ENCODE results near the gene CATSPERZ. TPM values are rescaled to one million over a fixed set of nuclear protein-coding genes. Genes with fewer than 3 reads are reported as not detected.

Gene CATSPERZ, protein sequence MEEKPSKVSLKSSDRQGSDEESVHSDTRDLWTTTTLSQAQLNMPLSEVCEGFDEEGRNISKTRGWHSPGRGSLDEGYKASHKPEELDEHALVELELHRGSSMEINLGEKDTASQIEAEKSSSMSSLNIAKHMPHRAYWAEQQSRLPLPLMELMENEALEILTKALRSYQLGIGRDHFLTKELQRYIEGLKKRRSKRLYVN
- total RNA-seq = 0.32 TPM in 1 of 2 replicates, not detected in the other

DNA sequence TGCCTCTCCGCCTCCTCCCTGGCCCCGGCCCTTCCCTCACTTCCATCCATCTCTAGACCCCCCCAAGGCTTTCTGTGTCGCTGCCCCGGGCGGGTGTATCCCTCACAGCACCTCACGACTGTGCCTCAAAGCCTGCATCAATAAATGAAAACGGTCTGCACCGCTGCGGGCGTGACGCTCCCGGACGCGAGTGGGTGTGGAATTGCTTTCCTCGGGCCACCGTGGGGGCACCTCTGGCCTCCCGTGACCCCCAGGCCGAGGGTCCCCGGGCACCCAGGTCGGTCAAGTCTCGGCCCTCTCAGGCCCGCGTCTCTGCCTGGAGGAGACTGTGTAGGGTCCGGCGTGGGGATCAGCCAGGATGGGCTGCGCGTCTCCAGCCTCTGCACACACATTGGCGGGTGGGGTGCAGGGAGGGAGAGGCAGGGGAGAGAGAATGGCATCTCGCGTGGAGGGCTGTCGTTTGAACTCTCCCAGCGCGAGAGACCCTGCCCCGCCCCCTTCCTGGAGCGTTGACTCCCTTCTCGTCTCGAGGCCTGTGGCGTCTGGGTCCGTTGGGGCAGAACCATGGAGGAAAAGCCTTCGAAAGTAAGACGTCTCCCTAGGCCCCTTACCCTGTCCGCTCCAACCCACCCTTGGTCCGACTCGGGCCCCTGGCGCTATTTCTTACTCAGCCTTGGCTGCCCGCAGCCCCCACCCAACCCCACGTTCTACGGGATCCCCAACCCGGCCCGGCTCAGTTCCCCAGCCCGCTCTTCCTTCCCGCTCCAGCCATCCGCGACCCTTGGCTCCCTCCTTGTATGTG is at the start of gene CATSPERZ:
Gene CATSPERZ, plus strand, starts transcription at position 512 of the 802 bp plus-strand sequence. Its CDS starts 53 bp downstream, at position 565.
- TF ChIP-seq, protein P1, sequence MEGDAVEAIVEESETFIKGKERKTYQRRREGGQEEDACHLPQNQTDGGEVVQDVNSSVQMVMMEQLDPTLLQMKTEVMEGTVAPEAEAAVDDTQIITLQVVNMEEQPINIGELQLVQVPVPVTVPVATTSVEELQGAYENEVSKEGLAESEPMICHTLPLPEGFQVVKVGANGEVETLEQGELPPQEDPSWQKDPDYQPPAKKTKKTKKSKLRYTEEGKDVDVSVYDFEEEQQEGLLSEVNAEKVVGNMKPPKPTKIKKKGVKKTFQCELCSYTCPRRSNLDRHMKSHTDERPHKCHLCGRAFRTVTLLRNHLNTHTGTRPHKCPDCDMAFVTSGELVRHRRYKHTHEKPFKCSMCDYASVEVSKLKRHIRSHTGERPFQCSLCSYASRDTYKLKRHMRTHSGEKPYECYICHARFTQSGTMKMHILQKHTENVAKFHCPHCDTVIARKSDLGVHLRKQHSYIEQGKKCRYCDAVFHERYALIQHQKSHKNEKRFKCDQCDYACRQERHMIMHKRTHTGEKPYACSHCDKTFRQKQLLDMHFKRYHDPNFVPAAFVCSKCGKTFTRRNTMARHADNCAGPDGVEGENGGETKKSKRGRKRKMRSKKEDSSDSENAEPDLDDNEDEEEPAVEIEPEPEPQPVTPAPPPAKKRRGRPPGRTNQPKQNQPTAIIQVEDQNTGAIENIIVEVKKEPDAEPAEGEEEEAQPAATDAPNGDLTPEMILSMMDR (IDR thresholded peaks at IDR 0.05; ENCODE audit: insufficient read depth, low read depth, low read length) = no peak
- no peak for DNase-seq (ENCODE audit: low read depth)
- H3K4me3 ChIP-seq (ENCODE audit: low read depth, low read length) = peak within 1 kb of the TSS; percentile 49

DNA sequence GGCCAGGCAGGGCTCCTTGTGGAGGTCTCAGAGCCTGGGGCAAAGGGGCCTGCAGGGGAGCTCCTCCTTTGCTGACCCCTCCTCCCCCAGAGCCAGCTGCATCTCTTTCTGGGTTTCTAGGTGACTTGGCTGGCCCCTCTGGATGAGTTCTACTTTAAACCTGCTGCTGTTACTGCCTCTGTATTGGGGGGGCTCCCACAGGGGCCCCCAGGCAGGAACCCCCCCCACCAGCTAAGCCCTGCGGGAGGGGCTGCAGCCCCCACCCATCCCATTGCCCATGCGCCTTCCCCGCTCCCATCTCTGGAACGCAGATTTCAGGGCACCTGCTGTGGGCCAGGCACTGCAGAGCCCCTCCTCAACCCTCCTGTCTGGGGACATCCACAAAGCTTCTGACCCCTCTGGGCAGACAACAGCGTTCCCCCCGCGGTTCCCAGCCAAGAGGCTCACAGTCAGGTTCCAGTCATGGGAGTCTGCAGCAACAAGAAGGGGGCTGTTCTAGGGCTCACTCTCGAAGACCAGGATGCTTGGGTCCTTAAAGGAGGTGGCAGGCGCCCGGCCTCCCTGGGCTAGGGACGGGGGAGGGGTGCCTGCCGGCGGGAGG is 49.6 kb upstream of the CATSPERZ start:
- TF ChIP-seq, protein P1 (IDR thresholded peaks at IDR 0.05; ENCODE audit: insufficient read depth, low read depth, low read length) = no peak
- H3K4me3 ChIP-seq (ENCODE audit: low read depth, low read length) = peak overlapping the region; percentile 67
- DNase-seq (ENCODE audit: low read depth) = no peak

DNA sequence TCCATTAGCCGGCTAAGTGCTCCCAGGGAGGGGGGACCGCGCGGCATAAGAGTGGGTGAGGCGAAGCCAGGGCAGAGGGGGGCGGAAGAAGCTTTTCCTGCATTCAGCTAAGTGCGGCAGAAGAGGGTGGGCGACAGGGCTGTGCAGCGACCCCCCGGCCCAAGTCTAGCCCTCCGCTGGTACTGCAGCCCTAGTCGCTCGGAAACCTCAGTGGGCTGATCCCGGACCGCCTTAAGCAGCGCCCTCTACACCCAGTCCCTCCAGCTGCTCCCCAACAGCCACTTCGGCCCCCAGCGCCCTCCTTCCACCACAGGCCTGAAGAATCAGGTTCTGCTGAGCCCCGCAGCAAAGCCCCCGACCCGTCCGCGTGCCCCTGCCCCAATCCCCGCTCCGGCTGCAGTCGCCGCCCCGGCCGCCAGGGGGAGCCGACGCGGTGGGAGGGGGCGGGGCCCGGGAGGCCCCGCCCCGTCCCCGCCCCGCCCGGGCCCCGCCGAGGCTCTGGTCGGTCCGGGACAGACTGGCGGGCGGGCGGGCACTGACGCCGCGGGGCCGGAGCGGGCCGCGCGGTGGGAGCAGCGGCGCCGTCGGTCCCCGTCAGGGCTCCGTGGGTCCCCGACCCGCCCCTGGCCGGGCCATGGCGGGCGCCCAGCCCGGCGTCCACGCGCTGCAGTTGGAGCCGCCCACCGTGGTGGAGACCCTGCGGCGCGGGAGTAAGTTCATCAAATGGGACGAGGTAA is 49.0 kb upstream of the CATSPERZ start, which contains the start of gene PLCB3:
Gene PLCB3, plus strand, starts transcription at position 515 of the 737 bp plus-strand sequence. Its CDS starts 120 bp downstream, at position 635.
- H3K4me3 ChIP-seq (ENCODE audit: low read depth, low read length) = peak within 1 kb of the TSS; percentile 84
- TF ChIP-seq, protein P1 (IDR thresholded peaks at IDR 0.05; ENCODE audit: insufficient read depth, low read depth, low read length) = peak; percentile 61
- DNase-seq (ENCODE audit: low read depth) = peak; percentile 53

DNA sequence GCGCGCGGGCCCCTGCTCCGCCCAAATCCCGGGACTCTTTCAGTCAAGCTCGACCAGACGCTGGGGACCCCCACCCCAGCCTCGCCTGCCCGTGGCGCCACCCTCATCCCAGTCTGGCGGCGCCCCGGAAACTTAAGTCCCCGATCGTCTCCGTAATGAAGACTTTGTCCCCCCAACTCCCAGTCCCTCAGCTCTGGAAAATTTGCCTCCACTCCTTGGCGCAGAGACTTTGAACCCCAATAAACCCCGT is 48.5 kb upstream of the CATSPERZ start:
- DNase-seq (ENCODE audit: low read depth) = no peak
- TF ChIP-seq, protein P1 (IDR thresholded peaks at IDR 0.05; ENCODE audit: insufficient read depth, low read depth, low read length) = no peak
- H3K4me3 ChIP-seq (ENCODE audit: low read depth, low read length) = peak overlapping the region; percentile 84

DNA sequence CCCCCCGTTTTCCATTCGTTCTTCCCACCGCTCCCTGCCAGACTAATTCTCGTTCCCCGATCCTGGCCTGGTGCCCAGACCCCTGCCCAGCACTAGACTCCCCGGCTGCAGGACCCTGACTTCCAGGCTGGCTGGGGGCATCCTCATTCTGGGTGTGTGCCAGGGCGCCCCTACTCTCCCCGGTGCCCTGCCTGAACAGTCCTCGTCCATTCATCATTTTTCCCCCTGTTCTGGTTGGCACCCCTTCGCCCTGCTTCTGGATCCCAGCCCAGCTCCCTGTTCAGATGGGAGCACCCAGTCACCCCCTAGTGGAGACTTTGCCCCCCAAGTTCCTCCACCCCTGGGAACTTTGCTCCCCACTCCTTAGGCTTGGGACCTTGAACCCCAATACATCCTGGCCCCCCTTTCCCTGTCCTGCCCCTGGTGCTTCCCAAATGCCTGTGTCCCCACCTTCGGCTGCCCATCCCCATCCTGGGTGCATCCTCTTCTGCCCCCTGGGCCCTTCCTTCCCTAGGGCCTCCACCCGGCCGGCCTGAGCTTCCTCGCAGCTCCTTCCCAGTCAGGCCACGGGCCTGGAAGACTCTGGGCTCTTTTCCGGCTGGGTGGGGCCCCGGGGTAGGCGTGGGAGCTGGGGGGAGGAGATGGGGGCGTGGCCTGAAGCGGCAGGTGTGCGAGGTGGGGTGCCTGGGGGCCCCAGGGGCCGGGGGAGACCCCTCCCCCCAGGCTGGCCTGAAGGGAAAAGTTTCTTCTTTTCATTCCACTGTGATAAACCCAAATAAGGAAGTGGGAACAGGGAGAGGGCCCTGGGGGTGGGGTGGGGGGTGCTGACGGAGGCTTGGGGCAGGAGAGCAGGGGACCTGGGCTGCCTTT is 47.9 kb upstream of the CATSPERZ start:
- TF ChIP-seq, protein P1 (IDR thresholded peaks at IDR 0.05; ENCODE audit: insufficient read depth, low read depth, low read length) = peak; percentile 58
- H3K4me3 ChIP-seq (ENCODE audit: low read depth, low read length) = peak overlapping the region; percentile 84
- no peak for DNase-seq (ENCODE audit: low read depth)

DNA sequence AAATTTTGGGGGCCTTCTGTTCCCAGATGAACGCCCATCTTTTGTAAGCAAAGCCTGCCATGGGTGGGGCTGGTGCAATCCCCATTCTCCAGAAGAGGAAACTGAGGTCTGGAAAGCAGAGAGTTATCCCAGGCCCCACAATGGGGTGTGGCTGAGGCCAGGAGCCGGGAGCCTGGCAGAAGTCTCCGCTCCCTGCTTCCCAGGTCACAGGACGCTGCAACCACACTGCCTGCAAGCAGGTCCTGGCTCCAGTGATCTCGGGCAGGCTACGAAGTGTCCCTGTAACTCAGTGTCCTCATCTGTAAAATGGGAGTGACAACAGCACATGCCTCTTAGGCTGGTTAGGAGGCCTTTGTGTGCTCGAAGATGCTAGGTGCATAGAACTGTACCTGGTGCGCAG is 47.1 kb upstream of the CATSPERZ start:
- H3K4me3 ChIP-seq (ENCODE audit: low read depth, low read length) = peak overlapping the region; percentile 84
- TF ChIP-seq, protein P1 (IDR thresholded peaks at IDR 0.05; ENCODE audit: insufficient read depth, low read depth, low read length) = no peak
- DNase-seq (ENCODE audit: low read depth) = no peak

All from fibroblast of villous mesenchyme (primary cell).